CD4-positive, alpha-beta T cell treated with Interleukin-17A for 1 hour (primary cell): Measurements from ENCODE around the gene CATSPERD.
"Not testable (repeated sequence)": the region's sequence is repeated elsewhere in the genome, so short reads cannot be mapped to it uniquely, and the experiment has no call there.

ENCODE experiments used
- DNase-seq: peaks from one replicate; pipeline ENCODE4 v3.0.0-alpha.2; 2020

Gene CATSPERD

DNA sequence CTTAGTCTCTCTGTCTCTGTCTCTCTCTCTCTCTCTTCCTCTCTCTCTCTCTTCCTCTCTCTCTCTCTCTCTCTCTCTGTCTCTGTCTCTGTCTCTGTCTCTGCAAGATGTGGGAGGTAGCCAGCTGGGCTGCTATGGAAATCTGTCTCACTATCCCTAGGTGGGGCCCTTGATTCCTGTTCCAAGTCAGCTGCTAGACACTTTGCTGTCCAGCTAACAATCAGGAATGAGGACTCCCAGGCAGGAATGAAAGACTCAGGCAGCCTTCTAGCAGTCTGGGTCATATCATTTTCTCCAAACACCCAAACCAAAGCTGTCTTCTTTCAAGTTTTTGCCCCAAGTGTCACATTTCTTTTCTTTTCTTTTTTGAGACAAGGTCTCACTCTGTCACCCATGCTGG lies 23.2 kb downstream of the CATSPERD start:
- DNase-seq = no peak

DNA sequence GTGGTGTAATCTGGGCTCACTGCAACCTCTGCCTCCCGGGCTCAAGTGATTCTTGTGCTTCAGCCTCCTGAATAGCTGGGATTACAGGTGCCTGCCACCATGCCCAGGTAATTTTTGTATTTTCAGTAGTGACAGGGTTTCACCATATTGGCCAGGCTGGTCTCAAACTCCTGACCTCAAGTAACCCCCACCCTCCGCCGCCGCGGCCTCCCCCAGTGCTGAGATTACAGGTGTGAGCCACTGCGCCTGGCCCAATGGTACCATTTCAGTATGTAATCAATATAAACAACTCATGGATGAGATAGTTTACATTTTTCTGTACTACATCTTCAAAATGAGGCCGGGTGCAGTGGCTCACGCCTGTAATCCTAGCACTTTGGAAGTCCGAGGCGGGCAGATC lies 24.6 kb downstream of the CATSPERD start:
- DNase-seq = not testable (repeated sequence)

DNA sequence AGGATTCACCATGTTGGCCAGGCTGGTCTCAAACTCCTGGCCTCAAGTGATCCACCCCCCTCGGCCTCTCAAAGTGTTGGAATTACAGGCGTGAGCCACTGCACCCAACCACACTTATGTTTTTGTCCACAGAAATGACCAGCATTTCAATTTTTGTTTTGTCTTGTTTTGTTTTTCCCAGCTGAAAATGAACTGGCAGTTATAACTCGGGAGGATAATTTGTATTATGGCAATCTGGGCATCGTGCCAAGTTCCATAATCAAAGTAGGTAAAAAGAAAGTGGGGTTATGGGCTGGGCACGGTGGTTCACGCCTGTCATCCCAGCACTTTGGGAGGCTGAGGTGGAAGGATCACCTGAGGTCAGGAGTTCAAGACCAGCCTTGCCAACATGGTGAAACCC lies 28.5 kb downstream of the CATSPERD start:
- not testable (repeated sequence) for DNase-seq

DNA sequence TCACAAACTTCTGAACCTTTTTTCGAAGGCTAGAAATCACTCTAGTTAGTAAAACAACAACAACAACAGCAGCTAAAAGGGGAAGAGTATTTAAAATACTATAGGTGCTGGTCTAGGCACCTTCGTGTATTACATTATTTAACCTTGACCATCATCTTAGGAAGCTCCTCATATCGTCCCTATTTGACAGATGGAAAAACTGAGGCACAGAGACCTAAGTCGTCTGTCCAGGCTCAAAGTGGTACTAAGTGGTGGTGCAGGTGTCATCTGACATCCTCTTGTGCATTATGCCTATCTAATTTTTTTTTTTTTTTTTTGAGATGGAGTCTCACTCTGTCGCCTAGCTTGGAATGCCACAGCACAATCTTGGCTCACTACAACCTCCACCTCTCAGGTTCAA lies 29.1 kb downstream of the CATSPERD start:
- no peak for DNase-seq

DNA sequence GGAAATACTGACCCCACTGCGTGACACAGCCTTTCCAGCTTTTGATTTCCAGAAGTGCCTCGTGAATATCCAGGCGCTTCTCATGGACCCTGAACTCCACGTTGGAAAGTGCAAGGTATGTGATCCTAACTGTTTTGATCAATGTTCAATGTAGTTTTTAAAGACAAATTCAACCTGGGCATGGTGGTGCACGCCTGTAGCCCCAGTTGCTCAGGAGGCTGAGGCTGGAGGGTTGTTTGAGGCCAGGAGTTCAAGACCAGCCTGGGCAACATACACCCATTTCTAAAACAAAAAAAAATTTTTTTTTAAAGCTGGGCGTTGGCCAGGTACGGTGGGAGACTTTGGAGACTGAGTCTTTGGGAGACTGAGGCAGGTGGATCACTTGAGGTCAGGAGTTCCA lies 31.3 kb downstream of the CATSPERD start:
- no peak for DNase-seq

DNA sequence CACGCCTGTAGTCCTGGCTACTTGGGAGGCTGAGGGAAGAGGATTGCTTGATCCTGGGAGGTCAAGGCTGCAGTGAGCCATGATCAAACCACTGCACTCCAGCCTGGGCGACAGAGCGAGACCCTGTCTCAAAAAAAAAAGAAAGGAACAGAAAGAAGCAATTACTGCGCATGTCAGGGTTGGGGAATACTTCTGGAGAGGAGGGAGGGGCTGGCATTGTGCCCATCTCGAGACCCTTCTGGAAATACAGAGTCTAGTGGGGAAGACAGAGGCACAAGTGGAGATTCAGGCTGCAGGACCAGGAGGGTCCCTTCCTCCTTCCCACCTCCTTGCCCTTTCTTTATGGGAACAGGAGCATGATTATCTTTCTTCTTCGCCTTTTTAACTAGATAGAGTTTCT lies 33.3 kb downstream of the CATSPERD start:
- no peak for DNase-seq

DNA sequence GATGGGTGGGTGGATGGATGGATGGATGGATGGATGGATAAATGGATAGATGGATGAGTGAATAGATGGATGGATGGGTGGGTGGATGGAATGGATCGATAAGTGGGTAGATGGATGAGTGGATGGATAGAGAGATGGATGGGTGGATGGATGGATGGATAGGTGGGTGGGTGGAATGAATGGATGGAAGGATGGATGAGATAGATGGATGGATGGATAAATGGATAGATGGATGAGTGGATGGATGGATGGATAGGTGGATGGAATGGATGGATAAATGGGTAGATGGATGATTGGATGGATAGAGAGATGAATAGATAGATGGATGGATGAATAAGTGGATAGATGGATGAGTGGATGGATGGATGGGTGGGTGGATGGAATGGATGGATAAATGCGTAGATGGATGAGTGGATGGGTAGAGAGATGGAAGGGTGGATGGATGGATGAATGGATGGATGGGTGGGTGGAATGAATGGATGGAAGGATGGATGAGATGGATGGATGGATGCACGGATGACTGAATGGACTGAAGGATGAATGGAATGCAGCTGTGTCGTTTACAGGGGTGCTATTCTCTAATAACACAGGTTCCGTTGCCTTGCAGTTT lies 42.3 kb downstream of the CATSPERD start:
- no peak for DNase-seq

DNA sequence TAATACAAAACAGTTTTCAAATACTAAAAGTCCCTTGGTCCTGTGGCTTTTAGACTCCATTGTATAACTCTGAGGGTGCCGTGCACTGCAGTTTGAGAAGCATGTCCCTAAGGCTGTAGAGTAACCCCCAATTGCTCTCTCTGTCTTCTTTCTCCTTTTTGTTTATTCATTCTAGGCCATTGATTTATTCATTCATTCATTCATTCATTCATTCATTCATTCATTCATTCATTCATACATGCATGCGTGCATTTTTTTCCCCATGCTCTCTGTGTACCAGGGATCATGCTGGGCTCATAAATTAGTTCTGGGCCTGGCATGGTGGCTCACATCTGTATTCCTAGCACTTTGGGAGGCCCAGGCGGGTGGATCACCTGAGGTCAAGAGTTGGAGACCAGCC lies 44.8 kb downstream of the CATSPERD start:
- no peak for DNase-seq

DNA sequence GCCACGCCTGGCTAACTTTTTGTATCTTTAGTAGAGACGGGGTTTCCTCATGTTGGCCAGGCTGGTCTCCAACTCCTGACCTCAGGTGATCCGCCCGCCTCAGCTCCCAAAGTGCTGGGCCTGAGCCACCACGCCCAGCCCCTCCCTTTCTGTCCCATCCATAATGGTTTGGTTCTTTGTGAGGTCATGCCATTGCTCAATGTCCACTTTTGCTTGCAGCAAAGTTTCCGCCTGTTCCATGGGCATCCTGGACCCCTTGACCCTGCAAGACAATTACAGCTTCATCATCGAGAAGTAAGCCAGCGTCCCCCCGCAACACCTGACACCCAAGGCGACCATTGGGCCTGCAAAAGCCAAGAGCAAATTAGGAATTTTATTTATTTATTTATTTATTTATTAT lies 47.5 kb downstream of the CATSPERD start:
- DNase-seq = no peak

DNA sequence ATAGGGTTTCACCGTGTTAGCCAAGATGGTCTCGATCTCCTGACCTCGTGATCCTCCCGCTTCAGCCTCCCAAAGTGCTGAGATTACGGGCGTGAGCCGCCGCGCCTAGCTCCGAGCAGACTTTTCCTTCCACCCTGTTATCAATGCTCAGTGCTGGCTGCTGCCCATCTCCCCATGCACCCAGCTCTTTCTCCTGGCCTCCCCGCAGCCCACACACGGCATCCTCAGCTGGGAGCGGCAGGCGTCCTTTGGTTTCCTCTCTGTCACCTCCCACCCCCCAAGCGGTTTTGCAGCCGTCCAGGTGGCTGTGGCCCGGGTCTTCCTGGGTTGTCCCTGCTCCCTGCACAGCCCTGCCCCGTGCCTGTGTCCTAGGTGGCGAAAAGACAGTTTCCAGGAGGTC lies 52.0 kb downstream of the CATSPERD start:
- no peak for DNase-seq

DNA sequence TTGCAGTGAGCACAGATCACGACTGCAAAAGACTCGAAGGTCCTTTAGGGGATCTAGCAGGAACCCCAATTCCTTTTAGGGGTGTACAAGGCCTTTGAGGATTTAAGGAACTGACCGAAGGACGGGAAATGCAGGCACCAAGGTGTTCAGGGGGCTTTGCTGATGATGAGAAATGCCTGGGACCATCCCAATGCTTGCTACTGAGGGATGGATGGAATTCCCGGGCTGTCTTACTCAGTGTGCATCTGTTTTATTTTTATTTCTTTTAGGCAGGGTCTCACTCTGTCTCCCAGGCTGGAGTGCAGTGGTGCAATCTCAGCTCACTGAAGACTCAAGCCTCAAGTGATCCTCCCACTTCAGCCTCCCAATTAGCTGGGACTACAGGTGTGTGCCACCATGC lies 52.8 kb downstream of the CATSPERD start:
- DNase-seq = no peak

DNA sequence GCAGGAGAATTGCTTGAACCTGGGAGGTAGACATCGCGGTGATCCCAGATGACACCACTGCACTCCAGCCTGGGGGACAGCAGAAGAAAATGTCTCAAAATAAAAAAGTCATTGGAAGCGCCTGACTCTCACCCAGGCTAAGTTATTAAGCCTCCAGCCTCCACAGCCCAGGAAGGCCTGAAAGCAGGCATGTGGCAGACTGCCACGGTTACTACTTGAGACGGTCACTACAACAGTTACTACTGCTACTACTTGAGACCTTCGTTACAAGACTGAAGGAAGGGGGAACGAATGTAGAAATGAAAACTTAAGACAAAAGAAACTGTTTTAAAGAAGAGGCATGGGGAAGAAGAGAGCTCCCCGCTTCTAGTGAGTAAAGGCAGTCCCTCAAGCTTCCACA lies 54.5 kb downstream of the CATSPERD start:
- no peak for DNase-seq

DNA sequence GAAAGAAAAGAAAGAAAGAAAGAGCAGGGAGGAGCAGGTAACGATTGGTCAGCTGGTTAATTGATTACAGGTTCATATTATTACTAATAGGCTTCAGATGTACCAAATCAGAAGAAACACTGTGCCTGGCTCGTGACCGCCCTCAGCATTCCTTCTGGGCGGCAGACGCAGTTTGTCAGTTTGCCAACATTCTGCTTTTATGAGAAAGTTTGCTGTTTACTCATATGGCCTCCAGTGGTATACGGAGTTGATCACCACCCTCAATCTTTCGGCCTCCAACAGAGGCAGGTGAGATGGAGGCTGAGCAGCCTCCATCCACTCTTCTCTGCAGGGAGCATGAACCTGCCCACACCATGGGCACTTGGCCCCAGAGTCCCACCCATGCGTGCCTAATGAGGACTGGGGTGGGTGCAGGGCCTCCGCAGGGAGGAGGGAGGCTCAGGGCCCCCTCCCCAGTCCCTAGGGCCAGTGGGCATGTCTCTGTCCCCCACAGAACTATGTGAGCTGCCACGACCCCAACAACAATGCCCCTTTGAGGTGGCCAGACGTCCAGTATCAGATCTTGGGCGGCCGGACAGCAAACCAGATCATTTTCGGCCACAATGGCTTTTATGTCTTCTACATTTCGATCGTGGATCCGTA lies 55.4 kb downstream of the CATSPERD start:
- DNase-seq = no peak

DNA sequence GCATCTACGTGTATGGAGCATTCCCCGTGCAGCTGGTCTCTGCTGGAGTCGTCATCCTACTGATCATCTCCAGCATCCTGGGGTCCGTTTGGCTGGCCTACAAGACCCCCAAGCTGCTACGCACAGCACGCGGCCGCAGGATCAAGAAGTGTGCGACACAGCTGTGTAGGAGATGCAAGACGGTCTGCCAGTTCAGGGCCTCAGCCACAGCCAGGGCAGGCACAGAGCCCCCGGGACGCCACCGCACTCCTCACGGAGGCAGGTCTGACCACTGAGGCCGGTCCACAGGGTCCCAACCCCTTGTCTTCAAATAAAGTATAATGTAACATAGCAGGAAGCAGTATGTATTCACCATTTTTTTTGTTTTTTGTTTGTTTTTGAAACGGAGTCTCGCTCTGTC lies 58.0 kb downstream of the CATSPERD start:
- DNase-seq = no peak

DNA sequence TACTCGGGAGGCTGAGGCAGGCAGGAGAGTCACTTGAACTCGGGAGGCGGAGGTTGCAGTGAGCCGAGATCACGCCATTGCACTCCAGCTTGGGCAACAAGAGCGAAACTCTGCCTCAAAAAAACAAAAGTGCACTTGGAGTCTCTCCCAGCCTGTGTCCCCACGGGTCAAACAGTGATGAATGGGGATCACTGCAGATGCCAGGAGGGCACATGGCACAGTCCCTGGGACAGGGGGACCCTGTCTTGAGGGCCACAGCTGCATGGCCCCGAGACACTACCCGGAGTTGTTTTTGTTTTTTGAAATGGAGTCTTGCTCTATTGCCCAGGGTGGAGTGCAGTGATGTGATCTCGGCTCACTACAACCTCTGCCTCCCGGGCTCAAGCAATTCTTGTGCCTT lies 60.5 kb downstream of the CATSPERD start:
- DNase-seq = not testable (repeated sequence)

DNA sequence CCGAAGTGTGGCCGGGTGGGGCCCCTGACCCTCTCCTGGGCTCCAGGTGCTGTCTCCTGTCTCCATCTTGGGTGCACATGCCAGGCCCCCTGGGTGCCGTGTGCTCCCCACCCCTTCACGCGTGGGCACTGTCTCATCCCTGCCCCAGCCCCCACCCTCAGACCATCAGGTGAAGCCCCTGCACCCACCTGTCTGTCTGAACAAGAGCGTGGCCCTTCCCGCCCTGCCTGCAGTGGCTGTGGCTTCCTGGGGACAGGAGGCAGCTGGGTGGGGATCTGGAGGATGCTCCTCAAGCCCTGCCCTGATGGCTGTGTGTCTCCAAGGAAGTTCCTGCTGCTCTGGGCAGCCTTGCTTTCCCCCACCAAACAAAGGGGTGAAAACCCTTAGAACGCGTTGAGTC lies 61.9 kb downstream of the CATSPERD start:
- DNase-seq = no peak

DNA sequence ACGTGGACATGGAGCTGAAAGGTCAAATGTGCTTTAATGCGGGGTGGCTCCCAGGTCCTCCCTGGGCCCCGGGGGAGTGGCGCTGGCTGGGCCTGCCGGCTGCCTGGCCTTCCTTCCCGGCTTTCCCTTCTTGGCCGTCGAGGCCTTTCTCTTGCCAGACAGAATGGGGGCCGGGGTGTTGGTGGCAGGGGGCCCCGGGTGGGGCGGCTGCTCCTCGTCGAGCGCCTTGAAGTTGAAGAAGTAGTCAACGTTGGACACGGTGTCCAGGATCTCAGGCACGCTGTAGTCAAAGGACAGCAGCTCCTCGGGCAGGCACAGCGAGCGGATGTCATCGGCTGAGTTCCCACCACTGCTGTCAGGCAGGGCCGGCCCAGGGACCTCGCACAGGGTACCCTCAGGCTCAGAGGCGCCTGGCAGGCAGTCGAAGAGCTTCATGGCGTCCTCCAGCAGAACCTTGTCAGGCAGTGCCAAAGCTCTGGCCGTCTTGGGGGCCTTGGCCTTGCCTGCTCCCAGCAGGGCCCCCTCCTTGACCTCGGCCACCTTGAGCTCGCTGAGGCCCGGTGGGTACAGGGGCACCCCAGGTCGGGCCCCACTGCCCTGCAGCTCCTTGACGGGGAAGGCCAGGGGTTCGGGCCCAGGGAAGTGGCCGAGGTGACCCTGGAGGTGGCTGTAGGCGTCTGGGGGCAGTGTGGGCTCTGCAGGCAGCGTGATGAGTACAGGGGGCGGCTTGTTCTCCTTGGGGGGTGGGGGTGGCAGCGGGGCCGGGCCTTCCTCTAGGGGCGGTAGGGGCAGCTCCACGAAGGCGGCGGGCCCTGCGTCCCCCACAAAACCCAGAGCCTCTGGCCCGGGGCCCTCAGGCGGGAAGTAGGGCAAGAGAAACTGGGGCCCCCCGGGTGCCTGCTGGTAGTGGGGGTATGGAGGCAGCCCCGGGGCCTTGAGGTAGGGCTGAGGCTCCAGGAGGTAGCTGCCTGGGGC lies 62.8 kb downstream of the CATSPERD start:
- DNase-seq = no peak

DNA sequence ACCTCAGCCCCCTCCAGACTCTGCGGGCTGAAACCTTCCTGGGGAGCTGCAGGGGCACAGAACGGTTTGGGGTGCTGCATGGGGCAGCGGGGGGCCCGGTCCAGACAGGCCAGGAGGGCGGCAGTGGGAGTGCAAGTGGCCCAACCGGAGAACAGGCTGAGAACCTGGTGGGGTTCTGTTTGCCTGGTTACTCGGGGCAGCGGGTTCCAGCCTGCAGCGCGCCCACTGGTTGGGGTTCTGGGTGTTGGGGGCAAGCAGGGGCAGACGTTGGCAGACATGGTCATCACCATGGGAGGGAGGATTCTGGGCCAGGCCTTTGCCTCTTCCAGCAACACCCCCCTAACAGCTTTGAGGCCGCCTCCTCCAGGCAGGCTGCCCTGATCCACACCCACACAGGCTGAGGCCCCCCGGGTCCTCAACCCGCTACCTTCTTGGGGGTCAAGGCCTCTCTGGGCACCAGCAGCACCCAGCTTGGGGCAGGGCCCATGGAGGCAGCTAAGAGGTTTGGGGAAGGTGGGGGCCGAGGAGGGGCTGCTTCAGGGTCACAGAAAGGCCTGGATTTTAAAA lies 64.2 kb downstream of the CATSPERD start, which contains the start of gene PRR22:
PRR22 (minus strand) TSS at position 166 of the 567 bp plus-strand sequence; CDS start at position 80, 86 bp downstream.
- DNase-seq = no peak

DNA sequence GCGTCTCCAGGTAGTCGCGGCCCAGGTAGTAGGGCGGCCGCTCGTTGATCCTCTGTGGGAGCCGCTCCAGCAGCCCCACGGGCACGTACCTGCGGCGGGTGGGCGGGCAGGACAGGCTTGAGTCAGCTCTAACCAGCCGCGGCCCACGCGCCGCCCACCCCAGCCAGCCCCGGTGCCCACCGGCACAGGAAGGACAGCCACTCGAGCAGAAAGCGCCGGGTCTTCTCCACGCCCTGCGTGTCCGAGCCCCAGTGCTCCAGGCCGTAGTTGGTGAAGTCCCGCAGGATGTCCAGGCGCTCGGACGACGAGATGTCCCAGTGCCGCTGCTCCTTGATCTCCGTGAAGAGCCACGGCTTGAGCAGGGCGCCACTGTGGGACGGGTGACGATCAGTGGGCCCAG lies 65.0 kb downstream of the CATSPERD start:
- no peak for DNase-seq

DNA sequence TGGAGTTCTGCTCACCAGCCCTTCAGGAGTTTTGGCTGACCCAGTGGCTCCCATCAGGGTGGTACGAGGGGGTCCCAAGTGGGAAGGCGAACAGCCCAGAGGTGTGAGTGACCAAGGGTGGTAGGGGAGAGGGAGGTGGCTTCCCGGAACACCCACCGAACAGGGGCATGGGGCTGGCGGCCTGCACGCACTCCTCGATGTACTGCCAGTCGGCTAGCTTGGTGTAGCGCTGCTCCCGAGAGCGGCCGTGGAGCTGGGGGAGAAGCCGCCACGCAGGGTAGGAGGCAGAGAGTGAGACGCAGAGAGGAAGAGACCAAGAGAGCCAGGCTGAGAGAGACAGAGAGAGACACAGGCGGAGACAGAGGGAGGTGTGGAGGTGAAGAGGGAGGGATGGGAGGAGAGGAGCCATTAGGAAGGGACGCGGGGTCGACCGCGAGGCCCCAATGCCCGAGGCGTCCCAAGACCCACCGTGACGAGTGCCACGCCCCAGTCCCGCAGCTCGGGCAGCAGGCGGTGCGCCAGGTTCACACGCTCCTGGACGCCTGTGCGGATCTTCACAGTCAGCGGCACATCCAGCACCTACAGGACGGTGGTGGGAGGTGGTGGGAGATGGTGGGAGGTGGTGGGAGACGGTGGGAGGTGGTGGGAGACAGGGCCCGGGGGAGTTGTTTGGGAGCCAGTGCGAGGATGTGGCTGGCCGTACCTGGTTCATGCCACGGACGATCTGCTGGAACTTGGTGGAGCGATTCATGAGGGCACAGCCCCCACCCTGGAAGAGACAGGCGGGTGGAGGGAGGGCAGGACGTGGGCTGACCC lies 66.4 kb downstream of the CATSPERD start:
- DNase-seq = no peak

DNA sequence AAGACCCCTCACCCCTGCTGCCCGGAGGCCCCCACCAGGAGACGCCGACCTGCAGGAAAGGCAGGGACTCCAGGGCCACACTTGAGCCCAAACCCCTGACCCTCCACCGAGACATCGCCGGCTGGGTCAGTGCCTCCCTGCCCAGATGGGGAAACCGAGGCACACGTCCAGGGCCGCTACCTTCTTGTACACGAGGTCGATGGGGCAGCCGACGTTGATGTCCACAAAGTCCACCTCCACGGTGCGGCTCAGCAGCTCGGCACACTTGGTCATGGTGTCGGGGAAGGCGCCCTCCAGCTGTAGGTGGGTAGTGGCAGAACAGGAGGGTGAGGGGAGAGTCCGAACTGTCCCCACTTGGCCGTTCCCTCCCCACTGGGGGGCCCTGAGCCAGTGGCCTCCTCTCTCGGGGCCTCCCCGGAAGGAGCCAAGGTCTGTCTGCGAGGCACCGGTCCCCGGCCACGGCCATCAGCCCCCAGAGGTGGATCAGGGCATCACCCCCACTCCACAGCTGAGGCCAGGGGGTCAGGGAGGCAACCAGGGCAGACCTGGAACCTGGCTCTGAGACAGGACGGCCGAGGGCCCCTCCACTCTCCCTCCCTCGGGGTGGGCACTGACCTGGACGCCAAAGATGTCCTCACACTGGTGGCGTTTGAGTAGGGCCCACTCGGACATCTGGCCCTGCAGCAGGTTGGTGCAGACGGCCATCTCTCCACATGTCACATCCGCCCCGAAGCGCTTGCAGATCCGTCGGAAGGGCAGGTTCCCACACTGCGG lies 67.2 kb downstream of the CATSPERD start:
- no peak for DNase-seq

DNA sequence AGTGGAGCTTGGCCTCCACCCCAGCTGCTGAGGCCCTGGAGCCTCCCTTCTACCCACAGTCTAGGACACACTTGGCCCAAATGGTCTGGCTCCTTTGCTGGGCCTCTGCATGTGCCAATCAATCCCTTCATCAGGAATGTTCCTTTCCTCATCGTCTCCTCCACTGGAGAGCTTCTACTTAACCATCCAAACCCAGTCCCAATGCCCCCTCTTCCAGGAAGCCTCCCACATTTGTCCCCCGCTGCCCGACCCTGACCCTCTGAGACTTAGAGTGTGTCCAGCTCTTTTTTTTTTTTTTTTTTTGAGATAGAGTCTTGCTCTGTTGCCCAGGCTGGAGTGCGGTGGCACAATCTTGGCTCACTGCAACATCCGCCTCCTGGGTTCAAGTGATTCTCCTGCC lies 68.0 kb downstream of the CATSPERD start:
- no peak for DNase-seq
